T-helper 9 cell (primary cell): ENCODE data around the gene COX8A.

Experiments used
- DNase-seq: peaks from one replicate; pipeline ENCODE4 v3.0.0-alpha.2; 2020

The COX8A gene

DNA sequence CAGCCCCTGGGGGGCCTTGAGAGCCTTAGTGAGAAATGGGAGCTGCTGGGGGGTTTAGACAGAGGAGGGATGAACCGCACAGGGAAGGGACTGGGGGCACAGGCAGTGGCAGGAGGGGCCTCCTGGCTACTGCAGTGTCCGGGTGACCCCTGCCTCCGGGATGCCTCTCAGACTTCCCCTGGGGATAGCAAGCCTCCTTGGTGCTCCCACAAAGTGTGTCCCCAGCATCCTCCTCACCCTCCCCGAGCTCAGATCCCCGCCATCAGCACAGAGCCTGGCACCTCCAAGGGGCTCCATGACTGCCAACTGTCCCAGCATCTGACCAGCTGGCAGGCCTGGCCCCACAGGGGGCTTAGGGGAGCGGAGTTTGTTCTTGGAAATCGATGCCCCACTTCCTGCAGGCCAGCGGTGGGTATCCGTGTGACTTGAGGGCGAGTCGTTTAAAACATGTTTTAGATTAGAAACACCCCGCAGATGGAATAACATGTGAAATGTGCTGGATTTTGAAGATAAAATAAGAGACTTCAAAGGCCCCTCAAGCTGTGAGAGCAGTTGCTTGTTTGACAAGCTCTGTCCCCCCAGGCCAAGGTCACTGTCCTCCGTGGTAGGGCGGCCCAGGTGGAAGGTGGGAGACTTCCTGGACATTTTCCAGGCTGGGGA lies 47.8 kb downstream of the COX8A start:
- no peak for DNase-seq

DNA sequence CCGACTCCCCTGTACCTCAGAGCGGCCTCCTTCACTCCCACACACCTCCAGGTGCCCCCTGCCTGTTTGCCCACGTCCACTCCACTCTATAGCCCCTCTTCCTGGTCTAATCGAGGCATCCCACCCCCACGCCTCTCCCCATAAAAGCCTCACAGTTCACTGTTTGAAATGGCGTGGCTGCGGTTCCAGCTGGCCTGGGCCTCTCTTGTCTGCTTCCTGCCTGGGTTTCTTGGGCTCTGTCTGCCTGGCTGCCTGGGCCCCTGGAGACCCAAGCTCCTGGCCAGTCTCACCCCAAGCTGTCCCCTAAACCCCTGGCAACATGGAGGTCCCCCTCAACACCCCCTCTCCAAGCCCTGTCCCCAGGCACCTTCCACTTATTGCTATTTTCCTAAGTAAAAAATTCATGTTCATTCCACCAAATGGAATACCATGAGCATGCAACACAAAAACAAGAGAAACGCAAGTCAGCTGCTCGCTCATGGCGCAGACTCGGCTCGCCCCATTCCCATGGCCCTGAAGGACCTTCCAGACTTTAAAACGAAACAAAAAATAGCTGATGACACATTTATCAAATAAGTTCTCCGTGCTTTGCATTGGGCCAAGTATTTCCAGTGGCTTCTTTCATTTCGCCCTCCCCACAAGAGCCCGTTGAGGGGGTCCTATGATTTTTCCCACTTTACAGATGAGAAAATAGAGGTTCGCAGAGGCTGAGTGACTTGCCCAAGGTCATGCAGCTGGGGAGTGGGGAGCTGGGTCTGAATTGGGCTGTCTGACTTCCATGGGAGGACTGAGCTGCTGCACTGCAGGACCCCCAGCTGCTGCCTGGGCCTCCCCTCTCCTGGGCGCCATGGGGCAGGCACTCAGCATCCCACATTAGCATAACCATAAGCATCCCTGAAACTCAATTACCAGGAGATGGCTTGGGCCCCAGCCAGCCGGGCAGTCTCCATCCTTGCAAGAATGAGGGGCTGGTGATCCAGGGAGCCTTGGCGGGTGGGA lies 49.6 kb downstream of the COX8A start:
- no peak for DNase-seq

DNA sequence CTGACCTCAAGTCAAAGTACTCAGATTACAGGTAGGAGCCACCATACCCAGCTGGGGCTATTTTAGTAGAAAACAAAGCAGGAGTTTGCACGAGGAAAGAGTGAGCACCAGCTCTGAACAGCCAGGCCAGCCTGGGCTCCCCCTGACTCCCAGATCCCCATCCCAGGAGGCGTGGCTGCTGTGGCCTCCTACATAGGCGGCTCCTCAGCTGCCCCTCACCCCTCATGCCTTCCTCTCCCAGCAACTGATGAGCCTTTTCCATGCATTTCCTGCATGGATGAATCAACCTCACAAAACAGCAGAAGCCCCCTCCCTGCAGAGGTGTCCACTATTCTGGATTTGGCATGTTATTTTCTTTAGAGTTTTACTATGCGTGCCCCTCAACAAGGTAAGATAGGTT lies 50.8 kb downstream of the COX8A start:
- DNase-seq, result no peak
